GM18526 (cell line): ENCODE data around the gene ACBD5.

Experiments
- POLR2A ChIP-seq: IDR thresholded peaks from 3 replicates; pipeline ENCODE4 v1.6.1; 2011; ENCODE audit not compliant: insufficient read length; ENCODE audit errors: extremely low read depth

The ACBD5 gene, protein sequence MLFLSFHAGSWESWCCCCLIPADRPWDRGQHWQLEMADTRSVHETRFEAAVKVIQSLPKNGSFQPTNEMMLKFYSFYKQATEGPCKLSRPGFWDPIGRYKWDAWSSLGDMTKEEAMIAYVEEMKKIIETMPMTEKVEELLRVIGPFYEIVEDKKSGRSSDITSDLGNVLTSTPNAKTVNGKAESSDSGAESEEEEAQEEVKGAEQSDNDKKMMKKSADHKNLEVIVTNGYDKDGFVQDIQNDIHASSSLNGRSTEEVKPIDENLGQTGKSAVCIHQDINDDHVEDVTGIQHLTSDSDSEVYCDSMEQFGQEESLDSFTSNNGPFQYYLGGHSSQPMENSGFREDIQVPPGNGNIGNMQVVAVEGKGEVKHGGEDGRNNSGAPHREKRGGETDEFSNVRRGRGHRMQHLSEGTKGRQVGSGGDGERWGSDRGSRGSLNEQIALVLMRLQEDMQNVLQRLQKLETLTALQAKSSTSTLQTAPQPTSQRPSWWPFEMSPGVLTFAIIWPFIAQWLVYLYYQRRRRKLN

DNA sequence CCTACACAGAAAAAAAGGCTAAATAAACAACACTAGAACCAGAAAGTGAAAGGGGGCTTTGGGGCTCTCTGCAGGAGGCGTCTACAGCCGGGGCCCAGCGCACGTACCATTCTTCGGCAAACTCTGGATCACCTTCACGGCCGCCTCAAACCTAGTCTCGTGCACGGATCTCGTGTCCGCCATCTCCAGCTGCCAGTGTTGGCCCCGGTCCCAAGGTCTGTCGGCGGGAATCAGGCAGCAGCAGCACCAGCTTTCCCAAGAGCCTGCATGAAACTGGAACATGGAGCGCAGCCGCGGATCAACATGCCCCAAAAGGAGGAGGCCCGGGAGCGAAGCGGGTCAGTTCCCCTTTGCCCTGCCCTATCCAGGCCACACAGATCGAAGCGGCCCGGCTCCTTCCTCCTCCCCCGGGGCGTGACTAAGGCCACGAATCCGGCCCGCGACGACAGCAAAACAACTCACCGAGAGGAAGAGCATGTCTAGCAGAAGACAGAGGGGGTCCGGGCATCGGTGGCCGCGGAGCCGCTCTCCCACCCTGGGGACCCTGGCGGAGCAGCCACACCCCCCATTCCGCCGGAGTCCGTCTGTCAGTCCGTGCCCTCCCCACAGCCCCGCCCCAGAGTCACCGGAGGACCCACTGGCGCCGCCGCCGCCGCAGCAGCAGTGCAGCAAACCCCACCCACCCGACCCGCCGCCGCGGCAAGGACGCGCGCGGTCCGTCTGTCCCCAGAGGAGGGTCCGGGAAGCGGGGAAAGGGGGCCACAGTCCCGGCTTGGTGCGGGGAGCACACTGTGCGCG is at the start of gene ACBD5:
ACBD5 (minus strand) TSS at position 586 of the 798 bp plus-strand sequence; CDS start at position 477, 109 bp downstream.
- peak; percentile 30 for TF ChIP-seq POLR2A

DNA sequence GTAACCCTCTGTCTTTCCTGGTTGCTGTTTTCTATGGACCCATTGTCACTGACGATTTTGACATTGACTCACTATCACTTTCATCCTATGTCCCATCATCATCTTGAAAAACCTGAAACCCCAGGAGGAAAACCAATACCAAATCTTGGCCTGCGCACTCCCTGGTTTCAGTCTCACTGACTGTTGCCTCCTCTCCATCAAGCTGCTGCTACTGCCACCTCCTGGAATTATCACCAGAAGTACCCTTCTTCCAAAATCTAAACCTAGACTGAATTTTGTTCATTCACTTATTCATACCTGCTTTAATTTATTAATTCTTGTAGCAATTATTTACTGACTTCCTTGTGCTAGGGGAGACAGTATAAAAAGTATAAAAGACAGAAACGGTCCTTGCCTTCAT is 44.5 kb upstream of the ACBD5 start:
- TF ChIP-seq POLR2A, result no peak

DNA sequence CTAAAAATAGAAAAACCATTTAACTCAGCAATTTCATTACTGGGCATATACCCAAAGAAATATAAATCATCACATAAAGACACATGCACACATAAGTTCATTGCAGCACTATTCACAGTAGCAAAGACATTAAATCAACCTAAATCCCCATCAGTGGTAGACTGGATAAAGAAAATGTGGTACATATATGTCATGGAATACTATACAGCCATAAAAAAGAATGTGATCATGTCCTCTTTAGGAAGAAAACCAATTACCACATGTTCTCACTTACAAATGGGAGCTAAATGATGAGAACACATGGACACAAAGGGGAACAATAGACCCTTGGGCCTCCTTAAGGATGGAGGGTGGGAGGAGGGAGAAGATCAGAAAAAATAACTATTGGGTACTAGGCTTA is 36.0 kb upstream of the ACBD5 start:
- TF ChIP-seq POLR2A, result no peak

DNA sequence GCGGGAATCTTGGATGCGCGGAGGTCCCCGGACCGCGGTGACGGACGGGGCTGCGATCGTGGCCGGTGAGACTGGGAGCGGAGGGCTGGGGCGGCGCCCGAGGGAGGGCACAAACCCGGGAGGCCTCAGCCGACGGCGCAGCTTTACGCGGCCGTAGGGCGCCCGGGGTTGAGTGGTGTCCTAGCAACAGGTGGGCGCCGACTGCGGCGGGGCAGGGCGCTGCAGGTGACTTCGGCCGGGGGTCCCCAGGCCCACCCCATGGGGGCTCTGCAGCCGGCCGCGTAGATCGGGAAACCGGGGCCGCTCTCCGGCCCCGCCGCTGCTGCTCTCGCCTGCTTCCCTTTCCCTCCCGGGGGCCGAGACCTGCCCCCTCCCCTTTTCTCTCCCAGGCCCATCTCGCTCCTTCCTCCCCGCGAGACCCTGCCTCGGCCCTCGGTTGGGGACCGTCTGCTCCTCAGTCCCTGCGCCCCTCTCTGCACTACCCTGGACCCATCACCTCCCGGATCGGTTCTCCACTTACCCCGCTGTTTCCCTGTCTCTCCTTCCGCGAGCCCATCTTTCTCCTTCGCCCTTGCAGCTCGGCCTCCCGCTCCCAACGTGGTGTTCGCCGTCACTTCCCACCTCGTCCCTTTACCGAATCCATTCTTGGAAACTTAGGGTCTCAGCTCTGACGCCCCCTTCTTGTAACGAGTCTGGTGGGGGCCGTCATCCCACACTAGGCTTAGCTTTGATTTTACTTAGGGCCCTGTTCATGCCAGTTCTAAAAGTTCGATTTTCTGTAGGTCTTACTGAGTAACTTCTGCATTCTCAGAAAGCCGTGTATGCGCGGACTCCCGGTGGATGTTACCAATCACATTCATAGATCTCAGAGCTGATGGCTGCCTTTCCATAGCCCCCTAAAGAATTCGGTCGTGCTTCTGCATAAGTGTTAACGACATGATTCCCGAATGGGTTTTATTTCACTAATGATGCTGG is 18.5 kb upstream of the ACBD5 start:
- no peak for TF ChIP-seq POLR2A

DNA sequence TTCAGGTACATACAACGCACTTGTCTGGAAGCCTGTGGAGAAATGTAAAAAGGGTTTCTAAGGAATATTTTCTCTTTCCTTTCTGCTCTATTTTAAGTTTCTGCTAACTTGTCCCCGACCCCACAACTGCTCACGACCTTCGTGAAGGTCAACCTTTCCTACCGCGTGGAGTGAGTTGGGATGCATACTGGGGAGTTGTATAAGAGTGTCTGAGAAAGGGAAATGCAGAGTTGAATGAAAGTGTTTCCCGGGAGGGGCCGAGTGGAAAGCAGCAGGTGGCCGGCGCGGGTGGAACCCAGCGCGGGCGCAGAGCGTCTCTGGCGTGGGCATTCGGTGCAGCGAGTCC is 17.9 kb upstream of the ACBD5 start:
- TF ChIP-seq POLR2A, result no peak

DNA sequence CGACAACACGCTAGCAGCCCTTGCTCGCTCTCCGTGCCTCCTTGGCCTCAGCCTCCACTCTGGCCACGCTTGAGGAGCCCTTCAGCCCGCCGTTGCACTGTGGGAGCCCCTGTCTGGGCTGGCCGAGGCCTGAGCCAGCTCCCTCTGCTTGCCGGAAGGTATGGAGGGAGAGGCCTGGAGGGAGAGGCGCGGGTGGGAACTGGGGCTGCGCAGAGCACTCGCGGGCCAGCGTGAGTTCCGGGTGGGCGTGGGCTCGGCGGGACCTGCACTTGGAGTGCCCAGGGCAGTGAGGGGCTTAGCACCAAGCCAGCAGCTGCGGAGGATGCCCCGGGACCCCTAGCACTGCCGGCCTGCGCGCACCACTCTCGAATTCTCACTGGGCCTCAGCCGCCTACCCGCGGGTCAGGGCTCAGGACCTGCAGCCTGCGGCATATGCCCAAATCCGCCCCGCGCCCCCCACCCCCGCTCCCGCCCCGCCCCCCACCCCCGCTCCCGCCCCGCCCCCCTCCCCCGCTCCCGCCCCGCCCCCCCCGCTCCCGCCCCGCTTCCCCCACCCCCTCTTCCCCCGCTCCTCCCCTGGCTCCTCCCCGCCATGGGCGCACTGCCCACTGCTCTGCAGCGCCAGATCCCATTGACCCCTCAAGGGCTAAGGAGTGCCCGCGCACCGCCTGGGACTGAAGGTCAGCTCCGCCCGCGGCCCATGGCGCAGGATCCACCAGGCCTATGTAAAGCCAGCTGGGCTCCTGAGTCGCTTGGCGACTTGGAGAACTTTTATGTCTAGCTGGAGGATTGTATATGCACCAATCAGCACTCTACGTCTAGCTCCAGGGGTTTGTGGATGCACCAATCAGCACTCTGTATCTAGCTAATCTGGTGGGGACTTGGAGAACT is 15.9 kb upstream of the ACBD5 start:
- no peak for TF ChIP-seq POLR2A

DNA sequence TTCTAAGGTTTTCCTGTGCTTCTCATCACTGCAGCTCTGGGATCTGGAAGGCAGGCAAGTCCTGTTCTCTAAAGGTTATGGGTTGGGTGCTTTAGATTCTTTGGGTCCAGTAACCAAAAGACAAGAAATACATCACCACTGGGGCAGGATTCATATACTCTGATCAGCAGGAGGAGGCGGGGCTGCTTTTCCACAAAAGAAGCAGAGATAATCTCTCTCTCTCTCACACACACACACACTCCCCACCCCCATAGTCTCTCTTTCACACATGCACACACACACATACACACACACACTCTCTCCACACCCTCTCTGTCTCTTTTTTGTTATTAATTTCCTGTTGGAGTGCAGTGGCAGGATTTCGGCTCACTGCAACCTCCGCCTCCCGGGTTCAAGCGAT is 13.0 kb upstream of the ACBD5 start:
- TF ChIP-seq POLR2A, result no peak

DNA sequence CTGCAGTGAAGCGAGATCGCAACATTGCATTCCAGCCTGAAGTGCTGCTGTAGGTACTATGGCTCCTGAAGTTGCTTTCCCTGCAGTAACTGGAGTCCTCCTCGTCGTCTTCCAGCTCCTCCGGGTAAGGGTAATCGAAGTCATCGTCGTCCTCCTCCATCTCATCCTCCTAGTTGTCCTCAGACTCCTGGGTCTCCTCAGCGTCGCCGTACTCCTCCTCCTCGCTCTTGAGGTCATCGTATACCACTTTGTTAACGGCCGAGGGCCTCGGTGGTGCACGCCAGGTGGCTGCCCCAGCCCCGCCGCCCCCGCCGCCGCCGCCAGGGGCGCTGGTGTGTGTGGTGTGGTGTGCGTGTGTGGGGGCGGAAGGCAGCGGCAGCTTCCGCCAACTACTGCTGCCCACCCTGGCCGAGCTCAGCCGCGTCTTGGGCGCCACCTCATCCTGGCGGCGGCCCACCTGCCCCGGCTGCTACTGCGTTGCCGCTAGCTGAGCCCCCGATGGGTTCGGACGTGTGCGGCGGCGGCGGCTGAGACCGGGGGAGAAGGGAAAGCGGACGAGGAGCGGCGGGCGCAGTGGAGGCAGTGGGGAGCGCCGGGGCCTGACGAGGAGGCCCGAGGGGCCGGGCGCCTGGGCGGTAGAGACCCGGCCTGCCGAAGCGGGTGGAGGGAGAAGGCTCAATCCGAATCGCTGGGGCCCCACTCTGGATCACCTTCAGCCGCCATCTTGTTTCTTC is 11.8 kb upstream of the ACBD5 start:
- TF ChIP-seq POLR2A, result peak; percentile 77

DNA sequence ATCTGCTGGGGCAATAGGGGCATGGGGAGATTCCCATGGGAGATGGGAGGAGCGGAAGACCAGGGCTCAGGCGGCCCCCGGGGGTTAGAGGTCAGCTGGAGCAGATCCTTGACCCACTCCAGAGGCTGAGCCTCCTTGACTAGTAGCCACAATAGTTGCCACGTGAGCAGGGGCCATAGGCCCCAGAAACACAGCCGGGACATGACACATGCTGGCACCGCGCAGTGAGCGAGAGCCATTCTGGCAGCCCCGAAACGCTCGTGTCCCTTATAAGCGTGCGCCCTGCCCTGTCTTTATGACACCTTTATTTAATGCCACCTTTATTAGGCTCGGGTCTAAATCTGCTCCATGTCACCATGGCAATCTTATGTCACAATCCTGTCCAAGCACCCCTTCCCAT is 11.0 kb upstream of the ACBD5 start:
- no peak for TF ChIP-seq POLR2A

DNA sequence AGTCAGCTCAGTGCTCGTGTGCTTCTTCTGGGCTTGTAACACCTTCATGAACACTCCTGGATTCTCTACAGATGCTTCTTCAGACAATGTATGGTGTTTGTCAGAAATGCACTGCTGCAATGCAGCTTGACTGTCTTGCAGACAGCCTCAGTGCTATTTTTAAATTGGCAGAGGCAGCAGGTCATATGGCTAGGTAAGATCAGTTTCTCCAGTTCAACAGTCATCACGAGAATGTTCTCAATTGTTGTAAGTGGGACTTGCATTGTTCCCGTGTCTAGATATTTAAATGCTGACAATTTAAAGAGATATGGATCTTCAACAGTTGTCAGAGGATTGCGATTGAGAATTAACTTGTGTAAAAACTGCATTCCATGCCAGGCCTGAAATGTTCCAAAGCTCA is 7.6 kb upstream of the ACBD5 start:
- TF ChIP-seq POLR2A, result no peak

DNA sequence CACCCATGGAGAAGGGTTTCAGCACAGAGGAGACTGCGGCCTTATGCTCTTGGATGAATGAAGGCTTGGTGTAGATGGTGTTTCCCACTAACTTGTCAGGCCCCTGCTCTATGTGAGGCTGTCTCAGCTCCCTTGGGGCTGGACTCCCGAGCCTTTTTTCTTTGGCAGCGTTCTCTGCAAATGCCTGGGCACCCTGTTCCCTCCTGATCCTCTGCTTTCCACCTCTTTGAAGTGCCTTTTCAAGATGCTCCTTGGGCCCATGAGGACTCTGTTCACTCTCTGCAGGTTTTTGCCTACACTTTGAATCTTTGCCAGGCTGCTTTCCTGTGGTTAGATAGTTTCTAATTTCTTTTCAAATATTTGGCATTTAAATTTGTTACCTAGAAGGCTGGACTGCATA is 6.8 kb upstream of the ACBD5 start:
- TF ChIP-seq POLR2A, result no peak

DNA sequence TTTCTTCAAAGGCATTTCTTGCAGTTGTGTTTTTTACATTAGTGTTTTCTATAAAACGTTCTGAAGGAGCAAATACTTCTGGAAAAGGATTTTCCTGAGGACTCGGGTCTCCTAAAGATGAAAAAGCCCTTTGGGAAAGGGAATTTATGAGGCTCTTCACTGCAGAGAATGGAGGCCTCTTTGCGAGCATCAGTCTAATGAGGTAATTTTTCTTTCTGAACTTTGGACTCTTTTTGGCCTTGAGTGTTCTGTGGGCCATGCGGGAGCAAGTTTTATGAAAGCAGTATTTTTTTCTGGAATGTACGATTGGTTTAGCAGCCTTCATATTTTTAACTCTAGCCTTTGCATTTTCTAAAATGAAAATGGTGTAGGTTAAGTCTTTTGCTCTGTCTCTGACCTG is 6.4 kb upstream of the ACBD5 start:
- TF ChIP-seq POLR2A, result no peak

DNA sequence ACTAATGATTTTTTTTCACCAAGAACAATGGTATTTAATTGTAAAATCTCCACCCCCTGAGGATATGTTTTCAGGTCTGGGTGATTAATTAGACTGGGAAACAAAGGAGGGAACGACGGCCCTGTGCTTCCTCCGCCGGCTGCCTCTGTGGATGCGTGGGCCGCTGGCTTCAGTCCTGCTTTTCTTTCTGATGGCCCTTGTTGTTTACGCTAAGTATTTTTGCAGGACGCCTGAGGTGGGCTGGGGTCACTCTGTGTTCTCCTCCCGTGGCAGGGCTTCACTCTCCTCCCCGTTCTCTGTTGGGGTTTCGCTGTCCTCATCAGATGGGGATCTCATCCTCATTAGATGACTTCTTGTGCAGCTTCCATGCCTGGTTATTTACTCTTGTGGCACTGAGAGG is 5.2 kb upstream of the ACBD5 start:
- no peak for TF ChIP-seq POLR2A
